MM.1S (cell line): ENCODE results near the gene CCDC93.

Experiments
- EZH2 ChIP-seq: fragments of 300-600 bp; sonication (generic); optimal IDR thresholded peaks from 2 replicates; pipeline ENCODE3; 2017; ENCODE audit warnings: low read depth, mild to moderate bottlenecking, antibody characterized with exemption, low read length, mixed read lengths
- EZH2phosphoT487 ChIP-seq: fragments of 300-600 bp; sonication (generic); IDR thresholded peaks from 2 replicates; pipeline ENCODE4 v1.6.1; 2018; ENCODE audit warnings: antibody characterized with exemption, low read length
- TF ChIP-seq, protein P1 (sequence below): fragments of 300-600 bp; sonication (generic); IDR thresholded peaks from 2 replicates; pipeline ENCODE4 v1.5.1; 2016; ENCODE audit warnings: antibody characterized with exemption, low read length, mixed read lengths

DNA sequence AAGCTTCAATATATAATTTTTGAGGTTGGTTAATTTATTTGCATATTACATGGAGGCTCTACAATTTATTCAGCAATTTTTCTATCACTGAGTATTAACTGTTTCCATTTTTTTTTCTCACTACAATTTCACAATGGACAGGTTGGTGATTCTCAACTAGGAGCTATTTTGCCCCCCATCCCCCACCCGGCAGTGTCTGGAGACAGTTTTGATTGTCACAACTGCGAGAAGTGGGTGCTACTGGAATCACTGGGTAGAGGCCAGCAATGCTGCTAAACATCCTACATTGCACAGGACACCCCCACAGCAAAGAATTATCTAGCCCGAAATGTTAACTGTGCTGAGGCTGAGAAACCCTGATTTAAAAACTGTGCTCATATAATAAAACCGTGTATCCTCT lies 82.6 kb downstream of the CCDC93 start:
- TF ChIP-seq, protein P1, sequence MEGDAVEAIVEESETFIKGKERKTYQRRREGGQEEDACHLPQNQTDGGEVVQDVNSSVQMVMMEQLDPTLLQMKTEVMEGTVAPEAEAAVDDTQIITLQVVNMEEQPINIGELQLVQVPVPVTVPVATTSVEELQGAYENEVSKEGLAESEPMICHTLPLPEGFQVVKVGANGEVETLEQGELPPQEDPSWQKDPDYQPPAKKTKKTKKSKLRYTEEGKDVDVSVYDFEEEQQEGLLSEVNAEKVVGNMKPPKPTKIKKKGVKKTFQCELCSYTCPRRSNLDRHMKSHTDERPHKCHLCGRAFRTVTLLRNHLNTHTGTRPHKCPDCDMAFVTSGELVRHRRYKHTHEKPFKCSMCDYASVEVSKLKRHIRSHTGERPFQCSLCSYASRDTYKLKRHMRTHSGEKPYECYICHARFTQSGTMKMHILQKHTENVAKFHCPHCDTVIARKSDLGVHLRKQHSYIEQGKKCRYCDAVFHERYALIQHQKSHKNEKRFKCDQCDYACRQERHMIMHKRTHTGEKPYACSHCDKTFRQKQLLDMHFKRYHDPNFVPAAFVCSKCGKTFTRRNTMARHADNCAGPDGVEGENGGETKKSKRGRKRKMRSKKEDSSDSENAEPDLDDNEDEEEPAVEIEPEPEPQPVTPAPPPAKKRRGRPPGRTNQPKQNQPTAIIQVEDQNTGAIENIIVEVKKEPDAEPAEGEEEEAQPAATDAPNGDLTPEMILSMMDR: no peak
- no peak for TF ChIP-seq EZH2phosphoT487
- TF ChIP-seq EZH2: no peak
